Measurements from ENCODE around the gene SRCIN1. TPM values are rescaled to one million over a fixed set of nuclear protein-coding genes. Genes with fewer than 3 reads are reported as not detected.

The SRCIN1 gene
- total RNA-seq, 1 donor from 2014 or later: 8.3 TPM

DNA sequence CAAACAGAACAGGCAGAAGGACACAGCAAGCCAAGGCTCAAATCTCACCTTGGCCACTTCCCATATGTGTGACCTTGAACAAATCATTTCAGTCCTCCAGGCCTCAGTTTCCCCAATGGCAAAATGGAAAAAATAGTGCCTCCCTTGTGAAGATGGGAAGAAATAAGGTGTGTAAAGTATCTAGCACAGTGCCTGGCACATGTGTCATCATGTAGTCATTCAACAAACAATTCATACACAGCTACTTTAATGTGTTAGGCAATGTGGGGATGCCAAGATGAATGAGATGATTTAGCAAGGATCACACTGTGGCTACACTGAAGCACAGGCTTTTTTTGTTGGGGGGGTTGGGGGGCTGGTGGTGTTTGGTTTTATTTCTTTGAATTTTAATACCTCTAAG is 13.3 kb downstream of the SRCIN1 start:
- no peak for DNase-seq (ENCODE audit: extremely low spot score, unreplicated experiment)
- TF ChIP-seq, protein P1, sequence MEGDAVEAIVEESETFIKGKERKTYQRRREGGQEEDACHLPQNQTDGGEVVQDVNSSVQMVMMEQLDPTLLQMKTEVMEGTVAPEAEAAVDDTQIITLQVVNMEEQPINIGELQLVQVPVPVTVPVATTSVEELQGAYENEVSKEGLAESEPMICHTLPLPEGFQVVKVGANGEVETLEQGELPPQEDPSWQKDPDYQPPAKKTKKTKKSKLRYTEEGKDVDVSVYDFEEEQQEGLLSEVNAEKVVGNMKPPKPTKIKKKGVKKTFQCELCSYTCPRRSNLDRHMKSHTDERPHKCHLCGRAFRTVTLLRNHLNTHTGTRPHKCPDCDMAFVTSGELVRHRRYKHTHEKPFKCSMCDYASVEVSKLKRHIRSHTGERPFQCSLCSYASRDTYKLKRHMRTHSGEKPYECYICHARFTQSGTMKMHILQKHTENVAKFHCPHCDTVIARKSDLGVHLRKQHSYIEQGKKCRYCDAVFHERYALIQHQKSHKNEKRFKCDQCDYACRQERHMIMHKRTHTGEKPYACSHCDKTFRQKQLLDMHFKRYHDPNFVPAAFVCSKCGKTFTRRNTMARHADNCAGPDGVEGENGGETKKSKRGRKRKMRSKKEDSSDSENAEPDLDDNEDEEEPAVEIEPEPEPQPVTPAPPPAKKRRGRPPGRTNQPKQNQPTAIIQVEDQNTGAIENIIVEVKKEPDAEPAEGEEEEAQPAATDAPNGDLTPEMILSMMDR (conservative IDR thresholded peaks at IDR 0.05): no peak
- H3K27ac Mint-ChIP-seq: no peak overlapping the region
- no peaks in the 10 kb centered on the region for H3K36me3 Mint-ChIP-seq
- no peaks in the 10 kb centered on the region for H3K9me3 Mint-ChIP-seq
- no peak overlapping the region for H3K4me3 Mint-ChIP-seq
- peaks cover 48% of the 10 kb centered on the region for H3K4me1 Mint-ChIP-seq (ENCODE audit: unreplicated experiment)
- peaks cover 9% of the 10 kb centered on the region for H3K27me3 Mint-ChIP-seq

DNA sequence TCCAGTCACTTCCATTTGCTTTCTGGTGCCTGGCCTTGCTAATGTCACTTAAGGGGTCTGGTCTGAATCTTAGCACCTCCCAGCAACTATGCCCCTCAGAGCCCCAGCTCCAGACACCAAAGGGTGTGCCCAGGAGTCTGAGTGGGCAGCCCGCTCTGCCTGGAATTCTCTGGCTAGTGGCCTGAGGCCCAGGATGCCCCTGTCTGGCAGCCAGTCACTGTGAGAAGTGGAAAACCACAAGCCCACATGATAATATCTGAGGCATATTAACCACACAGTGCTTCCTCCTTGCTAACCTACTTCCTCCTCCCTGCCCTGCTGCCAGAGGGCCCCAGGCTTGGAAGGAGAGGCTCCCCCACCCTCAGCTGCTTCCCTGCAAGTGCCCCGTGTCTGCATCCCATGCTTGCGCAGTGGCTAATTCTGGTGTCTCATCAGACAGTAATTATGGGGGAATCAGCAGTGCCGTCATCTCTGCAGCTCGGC is 14.0 kb downstream of the SRCIN1 start:
- no peak for DNase-seq (ENCODE audit: extremely low spot score, unreplicated experiment)
- H3K27ac Mint-ChIP-seq: peak overlapping the region; percentile 61
- no peaks in the 10 kb centered on the region for H3K36me3 Mint-ChIP-seq
- TF ChIP-seq, protein P1 (conservative IDR thresholded peaks at IDR 0.05): no peak
- H3K9me3 Mint-ChIP-seq: no peaks in the 10 kb centered on the region
- peaks cover 42% of the 10 kb centered on the region for H3K4me1 Mint-ChIP-seq (ENCODE audit: unreplicated experiment)
- H3K27me3 Mint-ChIP-seq: peaks cover 5% of the 10 kb centered on the region
- no peak overlapping the region for H3K4me3 Mint-ChIP-seq

DNA sequence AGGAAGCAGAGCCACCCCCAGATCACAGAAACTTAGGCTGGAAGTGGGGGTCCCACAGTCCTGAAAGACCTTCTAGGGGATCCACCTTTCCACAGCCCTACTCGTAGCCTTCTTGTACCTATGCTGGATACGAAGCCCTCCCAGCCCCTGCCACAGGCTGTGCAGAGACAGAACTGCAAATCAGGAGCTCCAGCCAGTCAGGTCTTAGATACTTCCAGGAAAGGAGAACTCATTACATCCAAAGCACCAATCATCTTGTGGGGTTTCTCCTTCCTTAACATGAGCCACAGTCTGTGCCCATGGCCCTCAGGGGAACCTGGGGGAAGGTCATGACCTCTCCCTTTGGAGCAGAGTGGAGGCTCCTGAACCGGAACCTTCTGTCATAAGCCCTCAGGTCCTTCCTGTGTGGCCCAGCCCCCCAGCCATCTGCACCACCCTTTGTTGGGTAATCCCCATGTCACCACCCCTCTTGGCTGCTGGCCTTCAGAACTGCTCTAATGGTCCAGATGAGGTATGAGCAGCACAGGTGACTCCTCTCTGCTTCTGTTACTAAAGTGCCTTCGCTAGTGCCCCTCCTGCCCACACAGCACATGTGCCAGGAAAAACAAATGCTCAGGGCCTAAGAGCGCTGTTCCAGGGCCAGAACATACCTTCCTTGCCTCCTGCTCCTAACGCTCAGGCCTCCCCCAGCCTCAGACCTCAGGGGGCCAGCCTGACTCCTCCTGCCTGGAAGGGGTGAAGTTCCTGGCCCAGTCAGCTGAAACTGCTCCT is 14.6 kb downstream of the SRCIN1 start:
- Mint-ChIP-seq H3K9me3 (no peaks in the 10 kb centered on the region), H3K4me1 (ENCODE audit: unreplicated experiment) (peaks cover 39% of the 10 kb centered on the region), H3K27me3 (peaks cover 4% of the 10 kb centered on the region), H3K36me3 (no peaks in the 10 kb centered on the region), H3K4me3 (no peak overlapping the region), H3K27ac (peak overlapping the region; percentile 61)
- no peak for DNase-seq (ENCODE audit: extremely low spot score, unreplicated experiment)
- TF ChIP-seq, protein P1 (conservative IDR thresholded peaks at IDR 0.05): no peak

DNA sequence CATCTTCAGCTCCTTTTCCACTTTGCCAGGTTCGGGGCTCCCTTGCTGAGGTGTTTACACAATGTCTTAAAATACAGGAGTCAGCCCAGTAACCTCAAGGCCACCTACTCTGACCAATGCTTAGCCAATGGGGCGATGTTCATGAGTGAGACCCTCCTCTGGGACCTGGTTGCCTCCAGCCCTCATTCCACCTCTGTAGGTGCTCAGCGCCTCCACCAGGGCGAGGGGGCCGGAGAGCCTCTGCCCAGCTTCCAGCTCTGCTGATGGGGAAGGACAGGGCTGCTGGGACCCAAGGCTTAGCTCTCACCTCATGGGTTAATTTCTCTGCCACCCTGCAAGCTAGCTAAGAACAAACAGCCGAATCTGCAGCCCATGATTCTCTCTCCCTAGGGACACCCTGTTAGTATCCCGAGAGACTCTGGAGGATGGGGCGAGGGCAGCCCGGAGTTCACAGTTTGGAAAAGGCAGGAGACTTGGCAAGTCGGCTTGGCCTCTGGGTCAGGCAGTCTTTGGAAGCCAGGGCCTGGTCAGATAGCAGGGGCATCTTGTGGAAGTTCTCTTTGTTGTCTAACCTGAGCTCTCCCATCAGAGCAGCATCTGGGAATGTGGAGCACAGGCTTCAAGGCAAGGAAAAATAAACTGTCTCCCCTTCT is 16.2 kb downstream of the SRCIN1 start:
- DNase-seq (ENCODE audit: extremely low spot score, unreplicated experiment): no peak
- TF ChIP-seq, protein P1 (conservative IDR thresholded peaks at IDR 0.05): no peak
- H3K4me1 Mint-ChIP-seq (ENCODE audit: unreplicated experiment): peaks cover 38% of the 10 kb centered on the region
- H3K9me3 Mint-ChIP-seq: no peaks in the 10 kb centered on the region
- no peak overlapping the region for H3K4me3 Mint-ChIP-seq
- no peak overlapping the region for H3K27ac Mint-ChIP-seq
- no peaks in the 10 kb centered on the region for H3K36me3 Mint-ChIP-seq
- peaks cover 5% of the 10 kb centered on the region for H3K27me3 Mint-ChIP-seq

DNA sequence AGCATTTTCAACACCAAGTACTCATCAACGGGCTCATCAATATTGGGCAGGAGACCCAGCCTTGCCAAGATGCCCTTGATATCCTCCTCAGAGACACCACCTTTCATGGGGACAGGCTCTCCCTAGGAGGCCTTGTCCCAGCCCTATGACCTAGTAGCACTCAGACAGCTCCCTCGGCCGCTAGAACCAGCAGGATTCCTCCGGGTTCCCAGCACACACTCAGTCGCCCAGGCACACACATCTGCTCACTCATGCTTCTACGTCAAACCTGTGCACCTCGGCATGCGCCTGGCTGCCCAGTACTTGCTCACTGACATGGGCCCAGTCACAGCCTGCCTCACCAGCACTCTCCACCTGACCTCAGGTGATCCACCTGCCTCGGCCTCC is 17.0 kb downstream of the SRCIN1 start:
- peaks cover 8% of the 10 kb centered on the region for H3K27me3 Mint-ChIP-seq
- DNase-seq (ENCODE audit: extremely low spot score, unreplicated experiment): no peak
- peak overlapping the region; percentile 34 for H3K27ac Mint-ChIP-seq
- TF ChIP-seq, protein P1 (conservative IDR thresholded peaks at IDR 0.05): no peak
- no peak overlapping the region for H3K4me3 Mint-ChIP-seq
- H3K36me3 Mint-ChIP-seq: no peaks in the 10 kb centered on the region
- no peaks in the 10 kb centered on the region for H3K9me3 Mint-ChIP-seq
- H3K4me1 Mint-ChIP-seq (ENCODE audit: unreplicated experiment): peaks cover 42% of the 10 kb centered on the region

All from type B pancreatic cell (in vitro differentiated cells).